ENCODE measurements around the gene NAPEPLD.

Gene NAPEPLD

DNA sequence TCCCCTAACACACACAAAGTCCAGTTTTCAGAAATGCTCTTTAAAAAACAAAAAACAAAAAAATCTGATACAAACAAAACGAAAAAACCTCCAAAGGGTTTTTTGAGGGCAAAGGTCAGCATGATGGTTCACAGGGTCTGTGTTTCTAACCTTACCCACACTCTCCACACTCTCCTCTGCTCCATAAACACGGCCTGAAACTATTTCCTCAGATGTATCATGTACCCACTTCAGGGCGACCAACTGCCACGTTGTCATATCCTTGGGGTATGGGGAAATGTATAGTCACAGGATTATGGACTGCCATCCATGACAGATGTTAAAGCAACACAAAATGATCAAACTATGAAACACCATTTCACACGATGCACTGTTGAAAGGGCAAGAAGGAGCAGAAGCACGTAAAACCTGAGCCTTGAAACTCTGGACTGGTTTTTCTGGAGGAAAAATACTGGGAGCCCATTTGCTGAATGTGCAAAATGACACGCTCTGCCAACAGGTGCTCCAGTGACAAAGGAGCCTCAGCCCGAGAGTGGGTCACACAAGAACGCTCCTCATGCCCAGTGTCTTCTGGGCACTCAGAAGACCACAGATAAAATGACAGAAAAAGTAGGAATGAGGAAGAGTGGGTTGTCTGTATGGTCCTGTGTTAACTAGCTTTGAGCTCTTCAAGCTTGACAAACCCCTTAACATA, 15.8 kb downstream of the NAPEPLD start:
- Histone ChIP-seq H2AFZ (ENCODE audit: low read depth, low read length) (no peak overlapping the region), H3K36me3 (ENCODE audit: insufficient read depth, low read length) (peaks cover 4% of the 10 kb centered on the region), H3K4me1 (ENCODE audit: insufficient read depth, low read length) (no peaks in the 10 kb centered on the region), H3K9me3 (ENCODE audit: low read length) (no peaks in the 10 kb centered on the region), H3K4me3 (ENCODE audit: low read length) (no peak overlapping the region), H3K27me3 (ENCODE audit: insufficient read depth, low read length) (no peaks in the 10 kb centered on the region)

DNA sequence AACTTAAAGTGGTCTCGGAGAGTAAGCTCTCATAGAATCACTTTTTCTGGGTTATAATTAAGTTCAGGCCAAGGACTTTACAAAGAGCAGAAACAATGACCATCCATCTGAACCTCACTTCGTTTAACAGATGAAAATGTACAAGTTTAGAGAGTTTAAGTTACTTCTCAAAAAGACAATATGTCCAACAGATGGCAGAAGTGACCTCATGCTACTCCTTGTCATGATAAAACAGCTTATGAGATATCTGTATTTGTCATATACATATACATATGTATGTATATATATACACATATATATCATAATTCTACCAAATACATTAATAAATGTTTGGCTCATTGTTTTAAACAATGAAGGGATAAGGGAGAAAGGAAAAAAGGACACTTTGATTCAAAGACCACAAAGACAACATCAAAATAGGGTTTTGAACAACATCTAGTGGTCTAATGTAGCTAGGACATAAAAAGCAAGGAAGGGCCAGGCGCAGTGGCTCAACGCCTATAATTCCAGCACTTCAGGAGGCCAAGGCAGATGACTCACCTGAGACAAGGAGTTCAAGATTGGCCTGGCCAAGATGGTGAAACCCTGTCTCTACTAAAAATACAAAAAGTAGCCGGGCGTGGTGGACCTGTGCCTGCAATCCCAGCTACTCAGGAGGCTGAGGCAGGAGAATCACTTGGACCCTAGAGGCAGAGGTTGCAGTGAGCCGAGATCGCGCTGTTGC, 17.8 kb downstream of the NAPEPLD start:
- H2AFZ ChIP-seq (ENCODE audit: low read depth, low read length), result no peak overlapping the region

DNA sequence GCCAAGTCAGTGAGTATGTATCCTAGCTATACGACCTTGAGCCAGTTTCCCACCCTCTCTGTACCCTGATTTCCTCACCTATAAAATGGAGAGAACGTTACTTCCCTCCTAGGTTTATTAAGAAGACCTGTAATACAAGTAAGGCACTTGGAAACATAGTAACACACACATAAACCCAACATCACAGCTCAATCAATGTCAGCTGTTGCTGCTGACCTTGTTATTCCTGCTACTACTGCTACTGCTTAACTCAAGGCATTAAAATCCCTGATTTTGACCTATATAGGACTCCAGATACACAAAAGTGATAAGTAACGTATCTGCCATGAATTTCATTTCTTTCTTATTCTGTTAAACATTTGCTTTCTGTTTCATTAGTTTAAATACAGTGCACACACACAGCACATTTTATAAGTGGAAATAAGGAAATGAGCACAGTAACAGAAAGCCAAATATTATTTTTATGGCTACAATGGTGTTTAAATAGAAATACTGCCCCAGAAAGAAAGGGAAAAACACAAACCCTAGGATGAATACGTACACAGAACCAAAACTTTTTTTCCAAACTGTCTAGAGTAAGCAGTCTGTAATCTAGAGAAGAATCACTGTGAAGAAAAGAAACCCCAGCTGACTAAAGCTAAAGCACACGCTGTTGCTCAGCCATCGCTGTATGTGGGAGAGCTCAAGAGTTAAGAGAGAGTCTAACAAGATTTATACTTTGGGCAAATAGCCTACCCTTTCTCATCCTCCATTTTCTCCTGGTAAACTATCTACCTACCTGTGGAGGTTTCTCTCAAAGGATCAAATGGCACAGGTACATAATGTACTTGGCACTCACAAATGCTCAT, 19.0 kb downstream of the NAPEPLD start:
- Histone ChIP-seq H2AFZ (ENCODE audit: low read depth, low read length) (no peak overlapping the region), H3K27me3 (ENCODE audit: insufficient read depth, low read length) (no peaks in the 10 kb centered on the region), H3K4me3 (ENCODE audit: low read length) (no peak overlapping the region), H3K4me1 (ENCODE audit: insufficient read depth, low read length) (no peaks in the 10 kb centered on the region), H3K9me3 (ENCODE audit: low read length) (no peaks in the 10 kb centered on the region), H3K36me3 (ENCODE audit: insufficient read depth, low read length) (peaks cover 25% of the 10 kb centered on the region)

More for the DNA sequence above, 17.8 kb downstream of the NAPEPLD start:
- no peaks in the 10 kb centered on the region for H3K27me3 ChIP-seq (ENCODE audit: insufficient read depth, low read length)
- H3K36me3 ChIP-seq (ENCODE audit: insufficient read depth, low read length), result peaks cover 22% of the 10 kb centered on the region
- H3K4me1 ChIP-seq (ENCODE audit: insufficient read depth, low read length), result no peaks in the 10 kb centered on the region
- H3K9me3 ChIP-seq (ENCODE audit: low read length), result no peaks in the 10 kb centered on the region
- no peak overlapping the region for H3K4me3 ChIP-seq (ENCODE audit: low read length)

DNA sequence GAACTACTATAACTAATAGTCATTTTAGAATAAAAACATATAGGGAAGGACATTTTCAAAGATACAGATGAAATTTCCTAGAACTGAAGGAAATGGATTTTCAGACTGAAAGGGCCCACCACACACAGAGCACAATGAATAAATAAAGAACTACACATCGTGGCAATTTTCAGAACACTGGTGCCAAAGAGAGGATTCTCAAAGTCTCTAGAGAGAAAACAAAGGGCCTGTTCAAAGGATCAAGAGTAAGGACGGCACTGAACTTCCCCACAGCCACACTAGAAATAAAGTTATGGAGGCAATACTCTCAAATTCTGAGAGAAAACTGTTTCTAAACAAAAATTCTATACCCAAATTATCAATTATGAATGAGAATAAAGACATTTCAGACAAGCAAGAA, 21.9 kb downstream of the NAPEPLD start:
- Histone ChIP-seq H3K27me3 (ENCODE audit: insufficient read depth, low read length) (no peaks in the 10 kb centered on the region), H3K4me1 (ENCODE audit: insufficient read depth, low read length) (no peaks in the 10 kb centered on the region), H3K9me3 (ENCODE audit: low read length) (no peaks in the 10 kb centered on the region), H3K4me3 (ENCODE audit: low read length) (no peak overlapping the region), H3K36me3 (ENCODE audit: insufficient read depth, low read length) (peaks cover 47% of the 10 kb centered on the region), H2AFZ (ENCODE audit: low read depth, low read length) (no peak overlapping the region)

DNA sequence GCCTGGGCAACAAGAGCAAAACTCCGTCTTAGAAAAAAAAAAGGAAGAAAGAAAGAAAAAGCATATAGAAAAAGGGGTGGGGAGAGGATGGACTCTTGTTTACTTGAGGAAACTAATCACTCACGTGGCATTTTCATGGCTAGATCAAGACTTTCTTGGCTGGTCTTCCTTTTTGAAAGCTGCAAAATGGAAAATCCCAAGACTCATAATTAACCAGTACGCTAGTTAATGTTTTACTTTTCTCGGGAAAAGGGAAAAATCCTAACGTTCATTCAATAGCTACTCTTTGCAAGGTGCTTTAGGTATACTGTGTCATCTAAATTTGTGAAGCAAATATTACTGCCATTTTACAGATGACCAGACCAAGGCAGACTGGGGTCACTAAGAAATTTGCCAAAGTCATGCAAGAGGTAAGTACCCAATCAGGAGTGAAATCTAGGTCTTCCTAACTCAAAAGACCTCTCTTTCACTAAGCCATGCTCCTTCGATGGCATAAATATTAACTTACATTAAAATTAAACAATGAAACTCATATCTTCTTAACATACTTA, 24.4 kb downstream of the NAPEPLD start:
- Histone ChIP-seq H2AFZ (ENCODE audit: low read depth, low read length) (no peak overlapping the region), H3K36me3 (ENCODE audit: insufficient read depth, low read length) (peaks cover 61% of the 10 kb centered on the region), H3K4me1 (ENCODE audit: insufficient read depth, low read length) (no peaks in the 10 kb centered on the region), H3K27me3 (ENCODE audit: insufficient read depth, low read length) (no peaks in the 10 kb centered on the region), H3K9me3 (ENCODE audit: low read length) (no peaks in the 10 kb centered on the region), H3K4me3 (ENCODE audit: low read length) (no peak overlapping the region)

DNA sequence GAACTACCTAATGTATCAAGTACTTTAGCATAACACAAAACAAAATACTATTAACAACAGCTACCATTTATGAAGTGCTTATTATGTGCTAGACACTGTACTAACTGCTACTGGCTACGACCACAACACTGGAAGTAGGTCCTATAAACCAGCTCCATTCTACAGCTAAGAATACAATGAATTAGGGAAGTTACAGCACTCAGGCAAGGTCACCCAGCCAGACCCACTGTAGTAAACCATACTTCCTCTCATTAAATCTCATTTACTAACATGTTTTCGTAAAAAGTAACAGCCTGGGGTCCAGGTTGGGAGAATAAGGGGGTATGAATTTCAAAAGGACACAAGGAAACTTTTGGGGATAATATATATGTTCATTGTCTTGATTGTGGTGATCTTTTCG, 25.4 kb downstream of the NAPEPLD start:
- Histone ChIP-seq H3K36me3 (ENCODE audit: insufficient read depth, low read length) (peaks cover 66% of the 10 kb centered on the region), H3K9me3 (ENCODE audit: low read length) (no peaks in the 10 kb centered on the region), H3K4me1 (ENCODE audit: insufficient read depth, low read length) (no peaks in the 10 kb centered on the region), H3K27me3 (ENCODE audit: insufficient read depth, low read length) (no peaks in the 10 kb centered on the region), H2AFZ (ENCODE audit: low read depth, low read length) (no peak overlapping the region), H3K4me3 (ENCODE audit: low read length) (no peak overlapping the region)

DNA sequence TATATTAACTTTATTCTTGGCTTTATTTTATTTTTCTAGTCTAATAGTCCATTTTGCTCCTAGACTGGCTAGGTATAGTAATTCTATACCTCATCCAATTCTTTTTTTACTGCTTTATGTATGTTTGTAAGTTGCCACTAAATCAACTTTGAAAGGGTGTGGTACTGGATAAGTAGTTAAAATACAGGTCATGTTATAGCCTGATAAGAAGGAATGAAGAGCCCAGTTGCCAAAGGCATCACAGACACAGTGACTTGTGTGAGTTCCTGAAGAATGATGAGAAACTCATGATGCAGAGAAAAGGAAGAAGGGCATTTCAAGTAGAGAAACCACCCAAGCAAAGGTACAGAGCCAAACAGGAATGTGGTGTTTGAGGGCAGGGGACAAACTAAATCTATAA, 27.3 kb downstream of the NAPEPLD start:
- Histone ChIP-seq H2AFZ (ENCODE audit: low read depth, low read length) (no peak overlapping the region), H3K36me3 (ENCODE audit: insufficient read depth, low read length) (peaks cover 50% of the 10 kb centered on the region), H3K4me3 (ENCODE audit: low read length) (no peak overlapping the region), H3K27me3 (ENCODE audit: insufficient read depth, low read length) (no peaks in the 10 kb centered on the region), H3K9me3 (ENCODE audit: low read length) (no peaks in the 10 kb centered on the region), H3K4me1 (ENCODE audit: insufficient read depth, low read length) (no peaks in the 10 kb centered on the region)

DNA sequence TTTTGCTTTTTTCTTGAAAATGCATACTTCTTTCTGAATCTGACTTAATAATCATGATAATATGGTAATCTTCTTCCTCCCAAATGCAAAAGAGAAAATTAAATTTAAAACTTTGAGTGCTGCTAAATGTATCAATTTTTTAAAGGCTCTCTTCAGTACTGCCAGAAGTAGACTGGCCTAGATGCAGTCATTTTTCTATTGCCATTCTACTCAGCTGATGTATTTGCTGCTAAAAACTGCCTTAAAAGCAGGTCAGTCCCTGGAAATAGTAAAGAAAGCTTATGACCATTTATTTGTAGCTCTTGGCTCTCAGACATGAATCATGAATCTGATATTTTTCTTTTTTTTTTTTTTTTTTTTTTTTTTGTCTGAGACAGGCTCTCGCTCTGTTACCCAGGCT, 28.5 kb downstream of the NAPEPLD start:
- H3K4me1 ChIP-seq (ENCODE audit: insufficient read depth, low read length), result no peaks in the 10 kb centered on the region
- H3K36me3 ChIP-seq (ENCODE audit: insufficient read depth, low read length), result peaks cover 46% of the 10 kb centered on the region
- H3K4me3 ChIP-seq (ENCODE audit: low read length), result no peak overlapping the region
- H3K27me3 ChIP-seq (ENCODE audit: insufficient read depth, low read length), result no peaks in the 10 kb centered on the region
- H2AFZ ChIP-seq (ENCODE audit: low read depth, low read length), result no peak overlapping the region
- no peaks in the 10 kb centered on the region for H3K9me3 ChIP-seq (ENCODE audit: low read length)

DNA sequence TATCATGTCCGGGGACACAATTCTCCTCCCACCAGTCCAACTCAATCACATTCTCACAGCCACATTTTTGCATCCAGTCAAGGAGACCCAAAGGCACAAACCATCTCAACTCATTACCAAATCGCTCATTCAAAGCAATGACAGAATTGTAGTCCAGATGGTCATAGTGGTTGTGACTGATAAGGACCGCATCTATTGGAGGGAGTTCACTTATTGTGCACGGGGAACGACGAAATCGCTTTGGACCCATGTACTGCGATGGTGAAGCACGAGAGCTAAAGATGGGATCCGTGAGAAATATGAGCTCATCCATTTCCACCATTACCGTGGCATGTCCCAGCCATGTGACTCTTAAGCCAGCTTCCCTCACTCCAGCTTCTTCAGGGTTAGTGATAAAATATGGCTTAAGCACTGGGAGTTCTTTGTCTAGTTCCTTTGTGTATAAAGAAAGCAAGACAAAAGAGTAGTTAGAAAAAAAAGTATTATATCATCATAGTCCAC, 29.1 kb downstream of the NAPEPLD start:
- no peaks in the 10 kb centered on the region for H3K9me3 ChIP-seq (ENCODE audit: low read length)
- H3K4me3 ChIP-seq (ENCODE audit: low read length), result no peak overlapping the region
- no peak overlapping the region for H2AFZ ChIP-seq (ENCODE audit: low read depth, low read length)
- no peaks in the 10 kb centered on the region for H3K4me1 ChIP-seq (ENCODE audit: insufficient read depth, low read length)
- no peaks in the 10 kb centered on the region for H3K27me3 ChIP-seq (ENCODE audit: insufficient read depth, low read length)
- peaks cover 47% of the 10 kb centered on the region for H3K36me3 ChIP-seq (ENCODE audit: insufficient read depth, low read length)

DNA sequence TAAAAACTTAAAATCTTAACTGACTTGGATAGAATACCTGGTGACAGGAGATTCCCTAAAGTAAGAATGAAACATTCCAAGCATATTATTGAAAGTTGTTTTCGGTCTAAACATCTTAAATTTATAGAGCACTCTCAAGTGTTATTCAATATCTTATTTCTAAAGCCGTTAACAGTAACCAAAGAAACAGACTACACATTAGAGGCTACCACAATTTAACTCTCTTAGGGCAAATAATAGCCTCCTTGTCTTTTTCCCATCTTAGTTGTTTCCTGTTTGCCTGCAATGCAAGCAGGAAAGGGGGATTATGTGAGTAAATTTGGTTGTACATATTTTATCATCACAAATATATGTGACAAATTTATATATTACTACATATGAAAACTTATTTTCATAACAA, 31.4 kb downstream of the NAPEPLD start:
- H3K9me3 ChIP-seq (ENCODE audit: low read length), result no peaks in the 10 kb centered on the region
- H3K4me1 ChIP-seq (ENCODE audit: insufficient read depth, low read length), result peaks cover 5% of the 10 kb centered on the region
- no peak overlapping the region for H2AFZ ChIP-seq (ENCODE audit: low read depth, low read length)
- no peak overlapping the region for H3K4me3 ChIP-seq (ENCODE audit: low read length)
- H3K36me3 ChIP-seq (ENCODE audit: insufficient read depth, low read length), result peaks cover 33% of the 10 kb centered on the region
- no peaks in the 10 kb centered on the region for H3K27me3 ChIP-seq (ENCODE audit: insufficient read depth, low read length)

DNA sequence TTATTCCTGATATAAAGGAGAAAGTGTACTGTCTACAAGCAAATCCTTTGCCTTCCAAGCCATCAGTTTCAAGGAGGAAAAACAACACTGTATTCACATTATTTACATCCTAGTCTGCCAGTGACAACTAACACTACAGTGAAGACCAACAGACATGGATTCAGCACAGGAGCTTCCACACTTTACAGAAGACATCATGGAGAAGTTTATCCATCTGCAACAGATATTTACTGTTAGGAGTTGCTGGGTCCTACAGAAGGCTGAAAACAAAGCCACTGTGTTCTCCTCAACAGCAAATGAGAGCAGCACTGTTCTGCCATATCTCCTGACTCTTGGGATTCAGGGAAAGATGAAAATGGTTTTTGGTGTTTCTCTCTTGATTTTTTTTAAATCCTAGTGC, 31.9 kb downstream of the NAPEPLD start:
- no peak overlapping the region for H3K4me3 ChIP-seq (ENCODE audit: low read length)
- H3K9me3 ChIP-seq (ENCODE audit: low read length), result no peaks in the 10 kb centered on the region
- no peak overlapping the region for H2AFZ ChIP-seq (ENCODE audit: low read depth, low read length)
- peaks cover 29% of the 10 kb centered on the region for H3K36me3 ChIP-seq (ENCODE audit: insufficient read depth, low read length)
- no peaks in the 10 kb centered on the region for H3K27me3 ChIP-seq (ENCODE audit: insufficient read depth, low read length)
- peaks cover 5% of the 10 kb centered on the region for H3K4me1 ChIP-seq (ENCODE audit: insufficient read depth, low read length)

DNA sequence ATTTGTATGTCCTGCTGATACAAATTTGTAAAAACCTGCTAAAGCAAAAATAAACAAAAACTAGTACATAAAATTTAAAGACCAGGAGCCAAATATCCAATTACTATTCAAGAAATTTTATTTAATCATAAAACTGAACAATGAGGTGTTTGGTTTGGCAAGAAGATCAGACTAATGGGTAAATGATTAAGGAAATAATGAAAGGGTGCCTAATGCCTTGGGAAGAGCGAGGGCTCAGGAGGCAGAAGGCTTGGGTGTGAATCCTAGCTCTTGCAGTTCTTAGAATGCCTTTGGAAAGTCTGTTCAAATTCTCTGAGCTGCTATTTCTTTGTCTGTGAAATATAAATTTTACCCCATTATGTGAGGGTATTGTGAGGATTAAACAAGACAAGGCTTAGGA, 32.4 kb downstream of the NAPEPLD start:
- H2AFZ ChIP-seq (ENCODE audit: low read depth, low read length), result no peak overlapping the region
- no peaks in the 10 kb centered on the region for H3K9me3 ChIP-seq (ENCODE audit: low read length)
- H3K4me1 ChIP-seq (ENCODE audit: insufficient read depth, low read length), result peaks cover 5% of the 10 kb centered on the region
- H3K27me3 ChIP-seq (ENCODE audit: insufficient read depth, low read length), result no peaks in the 10 kb centered on the region
- H3K4me3 ChIP-seq (ENCODE audit: low read length), result no peak overlapping the region
- H3K36me3 ChIP-seq (ENCODE audit: insufficient read depth, low read length), result peaks cover 26% of the 10 kb centered on the region

DNA sequence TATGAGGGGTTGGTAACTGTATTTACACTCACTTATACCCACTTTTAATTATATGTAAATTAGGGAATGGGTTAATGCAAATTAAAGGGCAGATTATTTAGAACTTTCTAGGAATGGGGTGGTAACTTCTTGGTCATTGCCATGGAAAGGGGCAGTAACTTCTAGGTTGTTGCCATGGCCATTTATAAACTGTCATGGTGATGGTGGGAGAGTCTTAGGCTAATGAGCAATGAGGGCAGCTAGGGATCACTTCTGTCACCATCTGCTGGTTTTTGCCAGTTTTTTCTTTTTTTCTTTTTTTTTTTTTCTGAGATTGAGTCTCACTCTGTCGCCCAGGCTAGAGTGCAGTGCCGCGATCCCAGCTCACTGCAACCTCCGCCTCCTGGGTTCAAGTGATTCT, 33.1 kb downstream of the NAPEPLD start:
- Histone ChIP-seq H3K4me3 (ENCODE audit: low read length) (no peak overlapping the region), H2AFZ (ENCODE audit: low read depth, low read length) (no peak overlapping the region), H3K36me3 (ENCODE audit: insufficient read depth, low read length) (peaks cover 20% of the 10 kb centered on the region), H3K9me3 (ENCODE audit: low read length) (no peaks in the 10 kb centered on the region), H3K27me3 (ENCODE audit: insufficient read depth, low read length) (no peaks in the 10 kb centered on the region), H3K4me1 (ENCODE audit: insufficient read depth, low read length) (peaks cover 5% of the 10 kb centered on the region)

Data from neuron (in vitro differentiated cells).